ENCODE results near the gene ZDHHC6. TPM values are rescaled to one million over a fixed set of nuclear protein-coding genes. Genes with fewer than 3 reads are reported as not detected.

The ZDHHC6 gene
- polyA plus RNA-seq, 1 experiment = 16.1 TPM

- Histone ChIP-seq H3K36me3 (ENCODE audit: control insufficient read depth, insufficient read depth, low read length) (no peaks in the 10 kb centered on the region), H3K4me3 (ENCODE audit: low read depth, low read length) (no peak overlapping the region), H3K27me3 (ENCODE audit: control insufficient read depth, insufficient read depth, low read length) (no peaks in the 10 kb centered on the region)
- no peak for DNase-seq (ENCODE audit: low read depth)
- TF ChIP-seq, protein P1, sequence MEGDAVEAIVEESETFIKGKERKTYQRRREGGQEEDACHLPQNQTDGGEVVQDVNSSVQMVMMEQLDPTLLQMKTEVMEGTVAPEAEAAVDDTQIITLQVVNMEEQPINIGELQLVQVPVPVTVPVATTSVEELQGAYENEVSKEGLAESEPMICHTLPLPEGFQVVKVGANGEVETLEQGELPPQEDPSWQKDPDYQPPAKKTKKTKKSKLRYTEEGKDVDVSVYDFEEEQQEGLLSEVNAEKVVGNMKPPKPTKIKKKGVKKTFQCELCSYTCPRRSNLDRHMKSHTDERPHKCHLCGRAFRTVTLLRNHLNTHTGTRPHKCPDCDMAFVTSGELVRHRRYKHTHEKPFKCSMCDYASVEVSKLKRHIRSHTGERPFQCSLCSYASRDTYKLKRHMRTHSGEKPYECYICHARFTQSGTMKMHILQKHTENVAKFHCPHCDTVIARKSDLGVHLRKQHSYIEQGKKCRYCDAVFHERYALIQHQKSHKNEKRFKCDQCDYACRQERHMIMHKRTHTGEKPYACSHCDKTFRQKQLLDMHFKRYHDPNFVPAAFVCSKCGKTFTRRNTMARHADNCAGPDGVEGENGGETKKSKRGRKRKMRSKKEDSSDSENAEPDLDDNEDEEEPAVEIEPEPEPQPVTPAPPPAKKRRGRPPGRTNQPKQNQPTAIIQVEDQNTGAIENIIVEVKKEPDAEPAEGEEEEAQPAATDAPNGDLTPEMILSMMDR (IDR thresholded peaks at IDR 0.05; ENCODE audit: insufficient read depth, low read depth, low read length) = no peak
- ChIA-PET CTCF (interaction anchor here (0.6 to 2.9 kb wide), 3 partner anchors 10 to 231 kb away, joined by 3 to 7 read pairs (median 4); no protein-coding TSS in a partner anchor), POLR2A (no interaction called here)
Measured at GRCh38 chr10:112385201-112385600, 61.5 kb downstream of the ZDHHC6 start.

DNA sequence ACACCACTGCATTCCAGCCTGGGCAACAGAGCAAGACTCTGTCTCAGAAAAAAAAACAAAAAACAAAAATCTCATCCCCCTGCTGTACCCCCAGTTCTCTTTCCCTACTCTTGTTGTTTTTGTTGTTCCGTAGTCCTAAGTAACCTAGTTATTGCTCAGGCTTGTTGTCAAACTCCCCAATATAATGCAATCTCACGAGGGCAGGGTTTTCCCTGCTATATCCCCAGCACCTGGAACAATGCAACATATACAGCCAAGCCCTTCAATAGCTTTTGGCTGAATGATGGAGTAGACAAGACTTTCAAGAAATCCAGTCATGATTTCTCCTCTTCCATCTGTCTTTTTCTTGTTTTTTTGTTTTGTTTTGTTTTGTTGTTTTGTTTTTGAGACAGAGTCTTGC is 62.6 kb downstream of the ZDHHC6 start:
- ChIA-PET CTCF (interaction anchor here (2.9 kb wide), 1 partner anchor 9 kb away, joined by 7 read pairs; no protein-coding TSS in a partner anchor), POLR2A (no interaction called here)
- DNase-seq (ENCODE audit: low read depth) = no peak
- Histone ChIP-seq H3K27me3 (ENCODE audit: control insufficient read depth, insufficient read depth, low read length) (no peaks in the 10 kb centered on the region), H3K36me3 (ENCODE audit: control insufficient read depth, insufficient read depth, low read length) (no peaks in the 10 kb centered on the region), H3K4me3 (ENCODE audit: low read depth, low read length) (no peak overlapping the region)
- TF ChIP-seq, protein P1 (IDR thresholded peaks at IDR 0.05; ENCODE audit: insufficient read depth, low read depth, low read length) = no peak

DNA sequence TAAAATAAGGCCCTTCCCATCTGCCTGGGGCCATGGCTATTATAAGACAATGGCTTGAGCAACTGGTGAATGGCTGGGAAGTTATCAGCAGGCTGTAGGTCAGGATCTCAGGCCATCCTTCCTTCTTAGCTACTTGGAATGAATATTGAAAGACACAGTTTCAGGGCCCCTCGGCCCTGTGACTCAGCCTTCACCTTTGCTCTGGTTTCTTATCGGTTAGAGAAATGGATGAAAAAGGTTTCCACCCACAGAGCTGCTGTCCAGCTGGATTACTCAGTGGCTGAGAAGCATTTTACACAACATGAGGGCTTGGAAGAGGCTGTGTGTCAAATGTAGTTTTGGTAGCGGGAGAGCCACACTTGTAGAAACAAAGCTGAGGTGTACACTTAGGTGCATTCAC is 63.4 kb downstream of the ZDHHC6 start:
- ChIA-PET CTCF (interaction anchor here (1.5 kb wide), 1 partner anchor 17 kb away, joined by 3 read pairs; no protein-coding TSS in a partner anchor), POLR2A (no interaction called here)

DNA sequence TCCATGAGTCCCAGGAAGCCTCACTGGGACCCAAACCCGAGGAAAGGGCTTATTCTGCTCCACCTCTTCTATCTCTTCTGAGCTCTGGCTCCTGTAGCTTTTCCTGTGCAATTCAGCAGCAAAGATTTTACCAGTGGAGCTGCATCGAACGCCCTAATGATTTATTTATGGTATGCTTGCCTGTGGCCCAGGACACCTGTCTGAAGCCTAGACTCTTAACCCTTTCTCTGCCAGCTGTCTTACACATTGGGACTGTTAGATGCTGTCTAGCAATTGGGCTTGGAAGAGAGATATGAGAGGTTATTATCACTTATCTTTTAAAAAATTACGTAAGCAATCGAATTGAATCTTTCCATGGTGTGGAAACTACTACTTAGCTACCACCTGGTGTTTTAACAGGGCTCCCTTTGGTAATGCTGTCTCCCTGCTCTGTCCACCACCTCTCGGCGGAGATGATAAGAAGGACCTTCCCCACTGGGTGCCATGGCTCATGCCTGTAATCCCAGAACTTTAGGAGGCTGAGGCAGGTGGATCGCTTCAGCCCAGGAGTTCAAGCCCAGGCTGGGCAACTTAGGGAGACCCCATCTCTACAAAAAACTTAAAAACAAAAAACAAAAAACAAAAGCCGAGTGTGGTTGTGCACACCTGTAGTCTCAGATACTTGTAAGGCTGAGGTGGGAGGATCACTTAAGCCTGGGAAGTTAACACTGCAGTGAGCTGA is 64.0 kb downstream of the ZDHHC6 start:
- POLR2A ChIA-PET = no interaction called here
- no peak for DNase-seq (ENCODE audit: low read depth)
- H3K4me3 ChIP-seq (ENCODE audit: low read depth, low read length) = no peak overlapping the region
- CTCF ChIA-PET = interaction anchor here (1.5 kb wide), 1 partner anchor 16 kb away, joined by 3 read pairs; no protein-coding TSS in a partner anchor
- H3K27me3 ChIP-seq (ENCODE audit: control insufficient read depth, insufficient read depth, low read length) = no peaks in the 10 kb centered on the region
- TF ChIP-seq, protein P1 (IDR thresholded peaks at IDR 0.05; ENCODE audit: insufficient read depth, low read depth, low read length) = no peak
- no peaks in the 10 kb centered on the region for H3K36me3 ChIP-seq (ENCODE audit: control insufficient read depth, insufficient read depth, low read length)

More for the DNA sequence above, 63.4 kb downstream of the ZDHHC6 start:
- Histone ChIP-seq H3K36me3 (ENCODE audit: control insufficient read depth, insufficient read depth, low read length) (no peaks in the 10 kb centered on the region), H3K4me3 (ENCODE audit: low read depth, low read length) (no peak overlapping the region), H3K27me3 (ENCODE audit: control insufficient read depth, insufficient read depth, low read length) (no peaks in the 10 kb centered on the region)
- DNase-seq (ENCODE audit: low read depth) = no peak
- TF ChIP-seq, protein P1 (IDR thresholded peaks at IDR 0.05; ENCODE audit: insufficient read depth, low read depth, low read length) = no peak

Other genes with a start within 250 kb of the ZDHHC6 start
- 0.02 and 0.04 TPM in 2 replicates for gene TECTB, start 163.5 kb downstream of the ZDHHC6 start, polyA plus RNA-seq (2011; rRNA removed)
- 1.0 and 1.5 TPM in 2 replicates for gene ACSL5, start 72.8 kb downstream of the ZDHHC6 start, polyA plus RNA-seq (2011; rRNA removed)
- gene VTI1A, start 301 bp upstream of the ZDHHC6 start, polyA plus RNA-seq (2011; rRNA removed) = 13.4 and 18.5 TPM in 2 replicates